Ishikawa (cell line): ENCODE measurements around the gene SLCO2A1.

Source experiments
- CEBPB ChIP-seq: IDR thresholded peaks from 2 replicates; pipeline ENCODE4 v1.6.1; 2012
- CREB1 ChIP-seq: IDR thresholded peaks from 2 replicates; pipeline ENCODE4 v1.6.1; 2012; ENCODE audit warnings: low read depth
- EGR1 ChIP-seq: IDR thresholded peaks from 2 replicates; pipeline ENCODE4 v1.6.1; 2012
- EP300 ChIP-seq: IDR thresholded peaks from 2 replicates; pipeline ENCODE4 v1.6.1; 2012; ENCODE audit warnings: borderline replicate concordance
- FOXM1 ChIP-seq: IDR thresholded peaks from 2 replicates; pipeline ENCODE4 v1.6.1; 2012; ENCODE audit warnings: low read depth, borderline replicate concordance
- NFIC ChIP-seq: IDR thresholded peaks from 2 replicates; pipeline ENCODE4 v1.6.1; 2012
- RAD21 ChIP-seq: IDR thresholded peaks from 2 replicates; pipeline ENCODE4 v1.6.1; 2012; ENCODE audit warnings: low read depth
- TAF1 ChIP-seq: IDR thresholded peaks from 2 replicates; pipeline ENCODE4 v1.6.1; 2012; ENCODE audit warnings: low read depth, mild to moderate bottlenecking
- TCF12 ChIP-seq: IDR thresholded peaks from 2 replicates; pipeline ENCODE4 v1.6.1; 2012; ENCODE audit warnings: low read depth
- TEAD4 ChIP-seq: IDR thresholded peaks from 2 replicates; pipeline ENCODE4 v1.6.1; 2012
- YY1 ChIP-seq: IDR thresholded peaks from 2 replicates; pipeline ENCODE4 v1.6.1; 2012; ENCODE audit warnings: low read depth
- ZBTB7A ChIP-seq: IDR thresholded peaks from 2 replicates; pipeline ENCODE4 v1.6.1; 2012; ENCODE audit warnings: low read depth
- TF ChIP-seq, protein P1 (sequence below): IDR thresholded peaks from 2 replicates; pipeline ENCODE4 v1.6.1; 2012; ENCODE audit warnings: low read depth, mild to moderate bottlenecking
- TF ChIP-seq, protein P2 (sequence below): IDR thresholded peaks from 2 replicates; pipeline ENCODE4 v1.6.1; 2012
- TF ChIP-seq, protein P3 (sequence below): IDR thresholded peaks from 2 replicates; pipeline ENCODE4 v1.6.1; 2012

The SLCO2A1 gene

DNA sequence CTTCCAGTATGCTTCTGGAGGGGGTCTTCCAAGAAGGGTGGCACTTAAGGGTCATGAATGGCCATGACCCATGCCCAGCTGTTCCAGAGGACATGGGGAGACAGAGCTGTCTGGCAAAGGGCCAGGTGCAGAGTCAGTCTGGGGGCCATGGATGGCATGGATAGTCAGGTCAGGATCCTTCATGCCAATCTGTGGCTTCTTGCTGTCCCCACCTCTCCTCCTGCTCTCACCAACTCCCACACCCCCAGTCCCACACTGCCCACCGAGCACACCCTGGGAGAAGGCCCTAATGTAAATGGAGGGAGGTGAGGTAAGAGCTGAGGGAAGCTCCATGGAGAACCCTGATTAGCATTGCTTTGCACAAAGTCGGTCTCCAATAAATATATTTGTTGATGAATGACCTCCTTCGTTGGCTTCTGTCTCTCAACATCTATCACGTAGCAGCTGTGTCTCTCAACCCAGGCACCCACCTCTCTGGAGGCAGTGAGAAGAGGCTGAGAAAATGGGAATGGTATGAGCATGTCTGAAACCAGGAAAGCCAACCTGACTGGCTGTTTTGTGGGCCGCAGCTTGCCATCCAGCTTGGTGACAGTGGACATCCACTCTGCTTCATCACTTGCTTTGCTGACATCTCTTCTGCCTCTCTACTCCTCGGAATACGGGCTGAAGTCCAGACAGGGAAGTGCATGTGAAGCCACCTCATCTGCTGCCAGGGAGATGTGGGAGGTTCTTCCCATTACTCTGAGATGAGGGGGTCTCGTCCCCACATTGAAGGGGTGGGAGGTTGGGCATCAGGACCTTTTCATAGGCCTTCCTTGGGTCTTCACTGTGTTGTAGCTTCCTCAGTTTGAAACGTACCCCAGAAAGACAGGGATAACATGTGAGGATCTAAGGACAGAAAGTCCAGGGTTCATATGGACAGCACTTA, 96.4 kb downstream of the SLCO2A1 start:
- no peak for TF ChIP-seq TEAD4
- no peak for TF ChIP-seq TAF1
- no peak for TF ChIP-seq TCF12
- no peak for TF ChIP-seq CEBPB
- TF ChIP-seq, protein P1, sequence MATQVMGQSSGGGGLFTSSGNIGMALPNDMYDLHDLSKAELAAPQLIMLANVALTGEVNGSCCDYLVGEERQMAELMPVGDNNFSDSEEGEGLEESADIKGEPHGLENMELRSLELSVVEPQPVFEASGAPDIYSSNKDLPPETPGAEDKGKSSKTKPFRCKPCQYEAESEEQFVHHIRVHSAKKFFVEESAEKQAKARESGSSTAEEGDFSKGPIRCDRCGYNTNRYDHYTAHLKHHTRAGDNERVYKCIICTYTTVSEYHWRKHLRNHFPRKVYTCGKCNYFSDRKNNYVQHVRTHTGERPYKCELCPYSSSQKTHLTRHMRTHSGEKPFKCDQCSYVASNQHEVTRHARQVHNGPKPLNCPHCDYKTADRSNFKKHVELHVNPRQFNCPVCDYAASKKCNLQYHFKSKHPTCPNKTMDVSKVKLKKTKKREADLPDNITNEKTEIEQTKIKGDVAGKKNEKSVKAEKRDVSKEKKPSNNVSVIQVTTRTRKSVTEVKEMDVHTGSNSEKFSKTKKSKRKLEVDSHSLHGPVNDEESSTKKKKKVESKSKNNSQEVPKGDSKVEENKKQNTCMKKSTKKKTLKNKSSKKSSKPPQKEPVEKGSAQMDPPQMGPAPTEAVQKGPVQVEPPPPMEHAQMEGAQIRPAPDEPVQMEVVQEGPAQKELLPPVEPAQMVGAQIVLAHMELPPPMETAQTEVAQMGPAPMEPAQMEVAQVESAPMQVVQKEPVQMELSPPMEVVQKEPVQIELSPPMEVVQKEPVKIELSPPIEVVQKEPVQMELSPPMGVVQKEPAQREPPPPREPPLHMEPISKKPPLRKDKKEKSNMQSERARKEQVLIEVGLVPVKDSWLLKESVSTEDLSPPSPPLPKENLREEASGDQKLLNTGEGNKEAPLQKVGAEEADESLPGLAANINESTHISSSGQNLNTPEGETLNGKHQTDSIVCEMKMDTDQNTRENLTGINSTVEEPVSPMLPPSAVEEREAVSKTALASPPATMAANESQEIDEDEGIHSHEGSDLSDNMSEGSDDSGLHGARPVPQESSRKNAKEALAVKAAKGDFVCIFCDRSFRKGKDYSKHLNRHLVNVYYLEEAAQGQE = no peak
- no peak for TF ChIP-seq EGR1
- no peak for TF ChIP-seq EP300
- TF ChIP-seq, protein P2, sequence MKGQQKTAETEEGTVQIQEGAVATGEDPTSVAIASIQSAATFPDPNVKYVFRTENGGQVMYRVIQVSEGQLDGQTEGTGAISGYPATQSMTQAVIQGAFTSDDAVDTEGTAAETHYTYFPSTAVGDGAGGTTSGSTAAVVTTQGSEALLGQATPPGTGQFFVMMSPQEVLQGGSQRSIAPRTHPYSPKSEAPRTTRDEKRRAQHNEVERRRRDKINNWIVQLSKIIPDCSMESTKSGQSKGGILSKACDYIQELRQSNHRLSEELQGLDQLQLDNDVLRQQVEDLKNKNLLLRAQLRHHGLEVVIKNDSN = no peak
- TF ChIP-seq ZBTB7A = no peak
- TF ChIP-seq, protein P3, sequence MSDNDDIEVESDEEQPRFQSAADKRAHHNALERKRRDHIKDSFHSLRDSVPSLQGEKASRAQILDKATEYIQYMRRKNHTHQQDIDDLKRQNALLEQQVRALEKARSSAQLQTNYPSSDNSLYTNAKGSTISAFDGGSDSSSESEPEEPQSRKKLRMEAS = no peak
- no peak for TF ChIP-seq FOXM1

DNA sequence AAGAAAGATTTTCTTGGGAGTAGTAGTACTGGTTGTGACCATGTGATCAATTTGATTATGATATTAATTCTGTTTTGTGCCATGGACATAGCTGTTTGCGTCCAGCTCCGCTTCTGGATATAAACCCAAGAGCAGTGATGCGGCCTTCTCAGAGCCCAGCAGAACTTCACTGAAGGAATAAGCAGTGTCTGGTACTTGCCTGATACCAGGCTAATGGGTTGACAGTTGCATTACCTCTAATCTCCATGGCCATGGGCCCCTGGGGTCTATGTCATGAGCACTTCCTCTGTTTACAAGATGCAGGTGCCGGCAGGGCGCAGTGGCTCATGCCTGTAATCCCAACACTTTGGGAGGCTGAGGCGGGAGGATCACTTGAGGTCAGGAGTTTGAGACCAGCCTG, 97.7 kb downstream of the SLCO2A1 start:
- TF ChIP-seq ZBTB7A (no peak), RAD21 (no peak), TEAD4 (no peak), TAF1 (no peak), EGR1 (no peak), TCF12 (no peak), CEBPB (no peak), CREB1 (no peak), FOXM1 (no peak), EP300 (no peak), YY1 (no peak), NFIC (no peak)
- TF ChIP-seq, protein P3 = no peak
- TF ChIP-seq, protein P1 = no peak
- TF ChIP-seq, protein P2 = no peak

DNA sequence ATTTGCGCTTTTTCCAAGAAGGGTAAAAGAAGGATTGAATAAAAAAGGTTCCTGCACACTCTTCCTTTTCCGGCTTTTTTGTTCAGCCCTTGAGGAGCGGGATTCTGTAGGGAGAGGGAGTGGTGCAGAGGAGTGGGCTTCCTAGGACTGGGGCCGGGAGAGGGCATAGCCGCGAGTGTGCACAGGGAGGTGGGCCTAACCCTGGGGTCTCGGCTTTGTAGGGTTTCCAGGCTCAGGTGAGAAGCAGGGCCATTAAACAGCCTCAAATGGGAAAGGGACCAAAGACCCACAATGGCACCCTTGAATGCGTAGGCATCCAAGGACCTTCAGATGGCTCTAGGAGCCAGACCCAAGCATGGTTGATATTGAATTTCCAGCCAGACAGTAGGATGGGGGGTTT, 98.6 kb downstream of the SLCO2A1 start:
- TF ChIP-seq EP300 (no peak), CEBPB (no peak), TEAD4 (no peak), YY1 (no peak), NFIC (no peak), FOXM1 (no peak), CREB1 (no peak), TAF1 (no peak), RAD21 (no peak), TCF12 (no peak), ZBTB7A (no peak), EGR1 (no peak)
- TF ChIP-seq, protein P3 = no peak
- TF ChIP-seq, protein P1 = no peak
- TF ChIP-seq, protein P2 = no peak
